OCI-LY7 (cell line): ENCODE measurements around the gene FBXL14. TPM values are rescaled to one million over a fixed set of nuclear protein-coding genes. Genes with fewer than 3 reads are reported as not detected.
A peak's percentile ranks its signal among the peaks of the same experiment; 100 is the strongest.

Experiments
- BruUV-seq: library from RNA; stranded (reverse); fragments of 400-500 nt; replicated peaks from 2 replicates; lab custom pipeline; 2021; lab: Mats Ljungman, UMichigan
- CTCF ChIA-PET: fragments of 300-600 bp; sonication (Branson Sonifier 250); formaldehyde crosslinking; loops from one replicate; lab custom pipeline; 2022; ENCODE audit warnings: antibody characterized with exemption; ENCODE audit not compliant: unreplicated experiment; lab: Charles Lee
- POLR2A ChIA-PET: fragments of 300-600 bp; sonication (Branson Sonifier 250); formaldehyde crosslinking; loops from one replicate; lab custom pipeline; 2022; ENCODE audit warnings: antibody characterized with exemption; lab: Charles Lee
- DNase-seq: peaks from one replicate; pipeline ENCODE4 v3.0.0-alpha.2; 2015; ENCODE audit warnings: low spot score
- H2AFZ ChIP-seq: fragments of 200-600 bp; sonication (generic), shearing (Covaris generic); 2 replicates; pipeline ENCODE4 v1.6.1; 2014; ENCODE audit warnings: mild to moderate bottlenecking, antibody characterized with exemption, low read length, moderate library complexity
- H3K27ac ChIP-seq: fragments of 200-600 bp; sonication (generic); 2 replicates; pipeline ENCODE4 v1.5.1; 2014; ENCODE audit warnings: mixed run types, low read depth, mild to moderate bottlenecking, moderate library complexity, low read length, inconsistent platforms; ENCODE audit not compliant: poor library complexity, severe bottlenecking
- H3K36me3 ChIP-seq: fragments of 200-600 bp; sonication (generic); 2 replicates; pipeline ENCODE4 v1.6.1; 2014; ENCODE audit warnings: mild to moderate bottlenecking, antibody characterized with exemption, low read length, moderate library complexity, mixed read lengths; ENCODE audit not compliant: insufficient read depth
- H3K4me1 ChIP-seq: fragments of 200-600 bp; sonication (generic); 2 replicates; pipeline ENCODE4 v1.5.1; 2014; ENCODE audit warnings: mild to moderate bottlenecking, low read length; ENCODE audit not compliant: insufficient read depth, poor library complexity, severe bottlenecking
- H3K4me2 ChIP-seq: fragments of 200-600 bp; sonication (generic); 2 replicates; pipeline ENCODE4 v1.6.1; 2014; ENCODE audit warnings: mild to moderate bottlenecking, low read length
- H3K4me3 ChIP-seq: fragments of 200-600 bp; sonication (generic); 2 replicates; pipeline ENCODE4 v1.5.1; 2014; ENCODE audit warnings: mild to moderate bottlenecking, low read depth, low read length; ENCODE audit not compliant: poor library complexity, severe bottlenecking
- H3K79me2 ChIP-seq: fragments of 200-600 bp; sonication (generic); 2 replicates; pipeline ENCODE4 v1.6.1; 2016; ENCODE audit warnings: low read depth, mild to moderate bottlenecking, low read length, moderate library complexity, mixed read lengths; ENCODE audit not compliant: insufficient read depth
- H3K9me2 ChIP-seq: fragments of 200-600 bp; sonication (generic); 2 replicates; pipeline ENCODE4 v1.6.1; 2016; ENCODE audit warnings: mild to moderate bottlenecking, low read length, mixed read lengths; ENCODE audit not compliant: insufficient read depth
- H3K9me3 ChIP-seq: fragments of 200-600 bp; sonication (generic); 2 replicates; pipeline ENCODE4 v1.6.1; 2014; ENCODE audit warnings: mild to moderate bottlenecking, mixed run types, low read length, mixed read lengths
- H4K20me1 ChIP-seq: fragments of 200-600 bp; sonication (generic); 2 replicates; pipeline ENCODE4 v1.6.1; 2014; ENCODE audit warnings: mild to moderate bottlenecking, antibody characterized with exemption, low read length, moderate library complexity, mixed read lengths; ENCODE audit not compliant: insufficient read depth
- EZH2phosphoT487 ChIP-seq: fragments of 200-600 bp; sonication (generic); IDR thresholded peaks from 2 replicates; pipeline ENCODE4 v1.6.1; 2018; ENCODE audit warnings: low read depth, borderline replicate concordance, mild to moderate bottlenecking, mixed run types, antibody characterized with exemption, low read length, moderate library complexity, mixed read lengths
- intact Hi-C: fragments of 100-400 bp; cut with micrococcal nuclease; formaldehyde crosslinking; loops from one replicate; pipeline ENCODE4 v1.10.0; 2022; ENCODE audit not compliant: unreplicated experiment
- total RNA-seq, 2 experiments: library from RNA; depleted of rRNA in 1 of 2; stranded (reverse); fragments of >200 nt in 1 of 2; shearing (Covaris generic) in 1 of 2; gene quantifications; 2 replicates each; pipeline ENCODE4 v1.2.3, GENCODE V29; 2014 to 2022
- TF ChIP-seq, protein P1 (sequence below): fragments of 200-600 bp; sonication (generic); conservative IDR thresholded peaks from 2 replicates; pipeline ENCODE4 v1.5.1; 2014; ENCODE audit warnings: mild to moderate bottlenecking, antibody characterized with exemption, low read length, moderate library complexity, mixed read lengths

Gene FBXL14
- total RNA-seq, 2 experiments from 2014 or later: 33.4 to 45.5 TPM

DNA sequence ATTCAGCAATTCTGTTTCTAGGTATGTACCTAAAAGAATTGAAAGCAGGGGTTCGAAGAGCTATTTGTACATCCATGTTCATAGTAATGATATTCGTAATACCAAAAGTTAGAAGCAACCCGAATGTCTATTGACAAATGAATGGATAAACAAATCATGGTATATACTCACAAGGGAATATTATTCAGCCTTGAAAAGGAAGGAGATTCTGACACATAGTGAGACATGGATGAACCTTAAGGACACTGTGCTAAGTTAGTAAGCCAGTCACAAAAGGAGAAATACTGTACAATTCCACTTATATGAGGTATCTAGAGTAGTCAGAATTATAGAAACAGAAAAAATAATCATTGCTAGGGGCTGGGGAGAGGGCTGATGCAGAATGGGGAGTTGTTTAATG, 4.4 kb upstream of the FBXL14 start:
- POLR2A ChIA-PET: interaction anchor here (0.6 to 0.9 kb wide), 2 partner anchors 9 to 783 kb away, joined by 3 to 4 read pairs; no protein-coding TSS in a partner anchor

DNA sequence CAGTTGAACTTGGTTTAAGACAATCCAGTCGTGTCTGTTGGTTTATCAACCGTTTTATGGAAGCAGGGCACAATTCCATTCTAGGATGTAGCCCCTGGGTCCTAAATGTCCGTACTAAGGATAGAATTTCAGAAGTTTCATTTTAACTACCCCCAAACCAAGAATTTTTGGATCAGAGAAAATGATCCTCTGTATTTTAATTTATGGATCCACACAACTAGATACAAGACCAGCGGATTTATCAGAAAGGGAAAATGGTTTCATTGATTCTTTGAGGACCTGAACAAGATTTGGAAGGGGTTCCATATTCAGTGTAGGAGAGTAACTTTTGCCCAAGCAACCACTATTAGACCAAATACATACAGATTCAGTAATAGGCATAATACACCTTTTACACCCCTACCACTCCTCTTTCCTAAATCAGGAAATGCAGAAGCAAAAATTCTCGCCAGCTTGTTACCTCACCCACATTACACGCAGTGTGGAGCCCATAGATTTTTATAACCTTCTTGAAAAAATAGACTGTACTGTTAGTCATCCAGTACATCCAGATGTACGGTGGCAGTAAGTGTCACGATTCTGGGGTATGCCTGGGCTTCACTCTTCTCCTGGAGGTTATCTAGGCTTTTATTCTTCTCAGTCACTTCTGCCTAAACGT, 1.4 kb upstream of the FBXL14 start:
- Histone ChIP-seq H3K4me3 (peak overlapping the region; percentile 72), H4K20me1 (peaks cover 13% of the 10 kb centered on the region), H3K9me3 (no peaks in the 10 kb centered on the region), H3K36me3 (peaks cover 20% of the 10 kb centered on the region), H3K4me1 (peaks cover 29% of the 10 kb centered on the region), H2AFZ (peak overlapping the region; percentile 89; the same call in 1 of the 2 replicates), H3K4me2 (peak overlapping the region; percentile 95), H3K79me2 (peaks cover 41% of the 10 kb centered on the region), H3K9me2 (no peaks in the 10 kb centered on the region), H3K27ac (peak overlapping the region; percentile 80)
- TF ChIP-seq EZH2phosphoT487: no peak
- TF ChIP-seq, protein P1, sequence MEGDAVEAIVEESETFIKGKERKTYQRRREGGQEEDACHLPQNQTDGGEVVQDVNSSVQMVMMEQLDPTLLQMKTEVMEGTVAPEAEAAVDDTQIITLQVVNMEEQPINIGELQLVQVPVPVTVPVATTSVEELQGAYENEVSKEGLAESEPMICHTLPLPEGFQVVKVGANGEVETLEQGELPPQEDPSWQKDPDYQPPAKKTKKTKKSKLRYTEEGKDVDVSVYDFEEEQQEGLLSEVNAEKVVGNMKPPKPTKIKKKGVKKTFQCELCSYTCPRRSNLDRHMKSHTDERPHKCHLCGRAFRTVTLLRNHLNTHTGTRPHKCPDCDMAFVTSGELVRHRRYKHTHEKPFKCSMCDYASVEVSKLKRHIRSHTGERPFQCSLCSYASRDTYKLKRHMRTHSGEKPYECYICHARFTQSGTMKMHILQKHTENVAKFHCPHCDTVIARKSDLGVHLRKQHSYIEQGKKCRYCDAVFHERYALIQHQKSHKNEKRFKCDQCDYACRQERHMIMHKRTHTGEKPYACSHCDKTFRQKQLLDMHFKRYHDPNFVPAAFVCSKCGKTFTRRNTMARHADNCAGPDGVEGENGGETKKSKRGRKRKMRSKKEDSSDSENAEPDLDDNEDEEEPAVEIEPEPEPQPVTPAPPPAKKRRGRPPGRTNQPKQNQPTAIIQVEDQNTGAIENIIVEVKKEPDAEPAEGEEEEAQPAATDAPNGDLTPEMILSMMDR: no peak
- ChIA-PET CTCF (no interaction called here), POLR2A (no interaction called here)
- no peak for DNase-seq
- no TSS peak for BruUV-seq
- intact Hi-C loops: loop anchor here (10.0 kb wide), 2 partner anchors 601 to 841 kb away; partner anchors contain the start of genes ERC1 and WNK1

More for the DNA sequence above, 4.4 kb upstream of the FBXL14 start:
- Histone ChIP-seq H3K4me1 (peaks cover 47% of the 10 kb centered on the region), H3K79me2 (peaks cover 12% of the 10 kb centered on the region; the same call in 1 of the 2 replicates), H3K4me3 (no peak overlapping the region), H2AFZ (no peak overlapping the region), H3K36me3 (no peaks in the 10 kb centered on the region), H3K27ac (no peak overlapping the region), H3K4me2 (no peak overlapping the region), H3K9me2 (no peaks in the 10 kb centered on the region), H4K20me1 (no peaks in the 10 kb centered on the region), H3K9me3 (no peaks in the 10 kb centered on the region)
- TF ChIP-seq, protein P1: no peak
- no peak for TF ChIP-seq EZH2phosphoT487
- intact Hi-C loops: loop anchor here (10.0 kb wide), 2 partner anchors 604 to 844 kb away; partner anchors contain the start of genes ERC1 and WNK1
- CTCF ChIA-PET: no interaction called here
- no peak for DNase-seq
- no TSS peak for BruUV-seq

DNA sequence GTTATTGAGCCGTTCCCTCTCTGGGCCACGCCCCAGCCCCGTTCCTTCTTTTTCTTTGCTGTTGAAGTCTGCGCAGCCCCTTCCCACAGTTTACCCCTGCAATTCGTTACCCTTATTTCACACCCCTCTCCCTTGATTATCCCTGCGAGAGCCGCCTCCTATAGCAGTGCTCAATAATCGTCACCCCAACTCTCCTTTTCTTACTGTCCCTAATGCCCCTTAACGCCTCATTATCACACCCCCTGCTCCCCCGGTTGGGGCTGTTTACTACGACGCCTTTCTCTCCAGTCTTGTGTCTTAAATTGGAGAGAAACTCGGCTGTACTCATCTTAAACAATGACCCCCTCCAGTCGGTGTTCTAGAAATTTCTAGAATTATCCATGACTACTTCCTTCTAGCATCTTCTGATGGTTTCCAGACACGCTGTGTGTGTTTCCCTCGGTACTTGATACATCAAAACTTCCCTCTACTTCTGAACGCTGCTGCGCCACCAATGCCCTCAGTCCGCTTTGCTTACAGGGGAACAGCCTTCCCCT, 713 bp upstream of the FBXL14 start:
- Histone ChIP-seq H3K36me3 (peaks cover 27% of the 10 kb centered on the region), H2AFZ (peak overlapping the region; percentile 89), H3K9me2 (no peaks in the 10 kb centered on the region), H3K9me3 (no peaks in the 10 kb centered on the region), H3K27ac (peak overlapping the region; percentile 80), H4K20me1 (peaks cover 20% of the 10 kb centered on the region), H3K4me2 (peak overlapping the region; percentile 95), H3K4me3 (peak overlapping the region; percentile 72), H3K79me2 (peaks cover 48% of the 10 kb centered on the region), H3K4me1 (peaks cover 31% of the 10 kb centered on the region)
- CTCF ChIA-PET: no interaction called here
- intact Hi-C loops: loop anchor here (10.0 kb wide), 2 partner anchors 600 to 840 kb away; partner anchors contain the start of genes ERC1 and WNK1
- POLR2A ChIA-PET: no interaction called here
- TSS peak; percentile 73 for BruUV-seq
- DNase-seq: peak; percentile 40
- TF ChIP-seq, protein P1: no peak
- TF ChIP-seq EZH2phosphoT487: no peak
